Measurements from ENCODE around the gene PDE11A. TPM values are rescaled to one million over a fixed set of nuclear protein-coding genes. Genes with fewer than 3 reads are reported as not detected.
A peak's percentile ranks its signal among the peaks of the same experiment; 100 is the strongest.

PDE11A gene
- total and polyA plus RNA-seq, 2 of the 13 experiments (the other 11 are each of a cell fraction or from before 2014, with no cell fraction given) = 1.2 to 1.7 TPM

- no peak overlapping the region for H3K27ac ChIP-seq (ENCODE audit: extremely low read length, insufficient read depth, low read length)
- intact Hi-C loops (cut with micrococcal nuclease; ENCODE audit: unreplicated experiment) = no loop called here
- ChIA-PET POLR2A (no interaction called here), CTCF (ENCODE audit: low intra/inter-chr PET ratio, low total read pairs) (no interaction called here)
- no peak overlapping the region for H3K4me2 ChIP-seq (ENCODE audit: low read depth, low read length)
- TF ChIP-seq ZFY (CRISPR knock-in tag; IDR thresholded peaks at IDR 0.05) = no peak
- TF ChIP-seq LCORL (IDR thresholded peaks at IDR 0.05) = no peak
- TF ChIP-seq LCORL (CRISPR knock-in tag; IDR thresholded peaks at IDR 0.05) = no peak
- no peak for TF ChIP-seq ZNF296 (CRISPR knock-in tag; conservative IDR thresholded peaks at IDR 0.05)
- no peak for TF ChIP-seq ZEB1 (IDR thresholded peaks at IDR 0.05; ENCODE audit: insufficient replicate concordance, low read depth)
- TF ChIP-seq GABPB1 (CRISPR knock-in tag; IDR thresholded peaks at IDR 0.05) = no peak
- ATAC-seq (no peak), FAIRE-seq (no peak), DNase-seq (ENCODE audit: low spot score) (no peak)
- H2AFZ ChIP-seq (ENCODE audit: low read length) = no peak overlapping the region
- no peaks in the 10 kb centered on the region for H3K36me3 ChIP-seq (replicated peaks in 1 of 2; ENCODE audit: control insufficient read depth in 1 of 2, insufficient read depth in 2 of 2, low read length in 2 of 2)
- 69% methylated on average over 1 of the region's 1 CpG for WGBS (ENCODE audit: low lambda C conversion rate)
- H3K79me2 ChIP-seq (ENCODE audit: insufficient read depth, low read length) = no peaks in the 10 kb centered on the region
- H3K4me1 ChIP-seq (ENCODE audit: insufficient read depth, low read length) = no peaks in the 10 kb centered on the region
- no TSS peak for BruUV-seq (replicated peaks)
- no peaks in the 10 kb centered on the region for H4K20me1 ChIP-seq (ENCODE audit: insufficient read depth, low read length)
- no peak overlapping the region for H3K9ac ChIP-seq (ENCODE audit: insufficient read depth, low read depth, low read length)
- 0 out of 5 replicates have a peak, but pooled peaks cover 0 to 2% of the 10 kb centered on the region in 2 experiments for H3K27me3 ChIP-seq (ENCODE audit: control insufficient read depth in 1 of 2, insufficient read depth in 2 of 2, low read length in 2 of 2)
- H3K4me3 ChIP-seq (replicated peaks in 1 of 3; ENCODE audit: insufficient read depth in 1 of 3, low read depth in 2 of 3, low read length in 3 of 3) = no peak overlapping the region
- in situ Hi-C loops (cut with HindIII; ENCODE audit: extremely low pct_ligation_motif_present, low pct_unique_long_range_greater_than_20kb) = no loop called here
- no peaks in the 10 kb centered on the region for H3K9me3 ChIP-seq (ENCODE audit: low read length)
Measured at GRCh38 chr2:177914247-177914646, 158.3 kb downstream of the PDE11A start.

GRCh38 chr2:177909962-177910361, 162.6 kb downstream of the PDE11A start:
- Histone ChIP-seq H3K4me1 (ENCODE audit: insufficient read depth, low read length) (no peaks in the 10 kb centered on the region), H3K27ac (ENCODE audit: extremely low read length, insufficient read depth, low read length) (no peak overlapping the region), H2AFZ (ENCODE audit: low read length) (no peak overlapping the region), H4K20me1 (ENCODE audit: insufficient read depth, low read length) (no peaks in the 10 kb centered on the region), H3K27me3 (ENCODE audit: control insufficient read depth in 1 of 2, insufficient read depth in 2 of 2, low read length in 2 of 2) (0 out of 5 replicates have a peak, but pooled peaks cover 0 to 2% of the 10 kb centered on the region in 2 experiments), H3K4me2 (ENCODE audit: low read depth, low read length) (no peak overlapping the region), H3K9me3 (ENCODE audit: low read length) (no peaks in the 10 kb centered on the region), H3K36me3 (replicated peaks in 1 of 2; ENCODE audit: control insufficient read depth in 1 of 2, insufficient read depth in 2 of 2, low read length in 2 of 2) (no peaks in the 10 kb centered on the region), H3K4me3 (replicated peaks in 1 of 3; ENCODE audit: insufficient read depth in 1 of 3, low read depth in 2 of 3, low read length in 3 of 3) (no peak overlapping the region), H3K9ac (ENCODE audit: insufficient read depth, low read depth, low read length) (no peak overlapping the region), H3K79me2 (ENCODE audit: insufficient read depth, low read length) (no peaks in the 10 kb centered on the region)
- ChIA-PET CTCF (ENCODE audit: low intra/inter-chr PET ratio, low total read pairs) (no interaction called here), POLR2A (no interaction called here)
- FAIRE-seq (no peak), DNase-seq (ENCODE audit: low spot score) (peak; percentile 10), ATAC-seq (no peak)
- WGBS (ENCODE audit: low lambda C conversion rate) = 30% methylated on average over 2 of the region's 2 CpGs
- no TSS peak for BruUV-seq (replicated peaks)
- intact Hi-C loops (cut with micrococcal nuclease; ENCODE audit: unreplicated experiment) (loop anchor here (5.0 kb wide), 2 partner anchors 72 to 162 kb away; partner anchors contain the start of gene PDE11A), in situ Hi-C loops (cut with HindIII; ENCODE audit: extremely low pct_ligation_motif_present, low pct_unique_long_range_greater_than_20kb) (no loop called here)
- TF ChIP-seq NR2F1 (CRISPR knock-in tag; IDR thresholded peaks at IDR 0.05) (0 out of 4 replicates have a peak, but pooled peaks of 1 of the 2 experiments have one; percentile 13), ZNF362 (CRISPR knock-in tag; IDR thresholded peaks at IDR 0.05; ENCODE audit: borderline replicate concordance) (no peak), SOX13 (IDR thresholded peaks at IDR 0.05) (no peak), SOX13 (CRISPR knock-in tag; conservative IDR thresholded peaks at IDR 0.05 in 1 of 2, IDR thresholded peaks at IDR 0.05 in 1 of 2) (0 out of 4 replicates have a peak, but pooled peaks of 1 of the 2 experiments have one; percentile 7), CC2D1A (CRISPR knock-in tag; IDR thresholded peaks at IDR 0.05) (no peak), ATF3 (CRISPR knock-in tag; IDR thresholded peaks at IDR 0.05) (no peak), CEBPB (IDR thresholded peaks at IDR 0.05; ENCODE audit: borderline replicate concordance, low read depth, low read length) (peak; percentile 82), NONO (IDR thresholded peaks at IDR 0.05) (no peak), NONO (CRISPR knock-in tag; conservative IDR thresholded peaks at IDR 0.05) (no peak), ZNF326 (CRISPR knock-in tag; IDR thresholded peaks at IDR 0.05; ENCODE audit: borderline replicate concordance) (no peak), NFYC (CRISPR knock-in tag; IDR thresholded peaks at IDR 0.05) (no peak)
